ENCODE measurements around the gene FOXO1. TPM values are rescaled to one million over a fixed set of nuclear protein-coding genes. Genes with fewer than 3 reads are reported as not detected.

Gene FOXO1
- total RNA-seq, 1 donor from 2014 or later: 17.7 TPM

DNA sequence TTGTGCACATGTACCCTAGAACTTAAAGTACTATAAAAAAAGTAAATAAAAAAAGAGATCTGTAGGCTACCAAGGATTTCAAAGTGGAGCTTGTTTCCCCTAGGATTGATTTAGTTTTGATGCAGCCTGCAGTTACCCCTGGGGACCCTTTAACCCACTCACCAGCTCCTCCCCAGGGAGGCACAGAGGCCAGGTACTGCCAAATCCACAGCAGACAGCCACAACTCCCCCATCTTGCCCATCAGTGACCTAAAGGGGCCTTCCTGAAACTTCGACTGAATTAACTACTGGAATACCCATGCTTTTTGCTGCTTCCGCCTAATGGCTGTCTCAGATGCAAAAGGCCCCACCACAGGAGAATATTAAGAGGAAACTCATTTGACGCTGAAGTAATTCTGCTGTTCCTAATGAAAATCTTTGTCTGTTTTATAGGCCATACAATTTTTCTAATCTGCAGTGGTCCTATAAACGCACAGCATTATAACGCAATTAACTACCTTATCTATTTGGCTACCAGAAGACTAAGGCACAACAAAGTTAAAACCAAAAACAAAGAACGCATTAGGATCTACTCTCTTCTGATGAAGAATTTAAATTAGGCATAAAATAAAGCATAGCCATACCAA lies 95.0 kb downstream of the FOXO1 start:
- Histone ChIP-seq H3K27me3 (ENCODE audit: control insufficient read depth, insufficient read depth, low read length) (no peaks in the 10 kb centered on the region), H3K4me3 (ENCODE audit: low read depth, low read length) (no peak overlapping the region), H3K36me3 (ENCODE audit: control insufficient read depth, insufficient read depth, low read length) (no peaks in the 10 kb centered on the region)
- DNase-seq (ENCODE audit: low read depth): no peak
- TF ChIP-seq, protein P1, sequence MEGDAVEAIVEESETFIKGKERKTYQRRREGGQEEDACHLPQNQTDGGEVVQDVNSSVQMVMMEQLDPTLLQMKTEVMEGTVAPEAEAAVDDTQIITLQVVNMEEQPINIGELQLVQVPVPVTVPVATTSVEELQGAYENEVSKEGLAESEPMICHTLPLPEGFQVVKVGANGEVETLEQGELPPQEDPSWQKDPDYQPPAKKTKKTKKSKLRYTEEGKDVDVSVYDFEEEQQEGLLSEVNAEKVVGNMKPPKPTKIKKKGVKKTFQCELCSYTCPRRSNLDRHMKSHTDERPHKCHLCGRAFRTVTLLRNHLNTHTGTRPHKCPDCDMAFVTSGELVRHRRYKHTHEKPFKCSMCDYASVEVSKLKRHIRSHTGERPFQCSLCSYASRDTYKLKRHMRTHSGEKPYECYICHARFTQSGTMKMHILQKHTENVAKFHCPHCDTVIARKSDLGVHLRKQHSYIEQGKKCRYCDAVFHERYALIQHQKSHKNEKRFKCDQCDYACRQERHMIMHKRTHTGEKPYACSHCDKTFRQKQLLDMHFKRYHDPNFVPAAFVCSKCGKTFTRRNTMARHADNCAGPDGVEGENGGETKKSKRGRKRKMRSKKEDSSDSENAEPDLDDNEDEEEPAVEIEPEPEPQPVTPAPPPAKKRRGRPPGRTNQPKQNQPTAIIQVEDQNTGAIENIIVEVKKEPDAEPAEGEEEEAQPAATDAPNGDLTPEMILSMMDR (IDR thresholded peaks at IDR 0.05; ENCODE audit: insufficient read depth, low read length, poor library complexity, severe bottlenecking): no peak

DNA sequence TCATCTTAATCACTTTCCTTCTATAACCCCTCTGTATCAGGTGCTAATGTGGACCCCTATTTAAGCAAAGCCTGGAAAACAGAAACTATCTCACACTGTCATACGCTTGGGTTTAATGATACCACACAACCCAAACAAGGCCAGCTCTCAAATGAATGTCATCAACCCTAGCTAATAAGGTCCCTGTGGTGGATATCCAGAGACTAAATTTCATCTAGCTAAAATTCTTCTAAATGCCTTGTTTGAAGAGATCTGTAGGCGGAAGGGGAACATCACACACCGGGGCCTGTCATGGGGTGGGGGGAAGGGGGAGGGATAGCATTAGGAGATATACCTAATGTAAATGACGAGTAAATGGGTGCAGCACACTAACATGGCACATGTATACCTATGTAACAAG lies 95.5 kb downstream of the FOXO1 start:
- H3K4me3 ChIP-seq (ENCODE audit: low read depth, low read length): no peak overlapping the region
- no peak for DNase-seq (ENCODE audit: low read depth)
- no peaks in the 10 kb centered on the region for H3K36me3 ChIP-seq (ENCODE audit: control insufficient read depth, insufficient read depth, low read length)
- TF ChIP-seq, protein P1 (IDR thresholded peaks at IDR 0.05; ENCODE audit: insufficient read depth, low read length, poor library complexity, severe bottlenecking): no peak
- H3K27me3 ChIP-seq (ENCODE audit: control insufficient read depth, insufficient read depth, low read length): no peaks in the 10 kb centered on the region

DNA sequence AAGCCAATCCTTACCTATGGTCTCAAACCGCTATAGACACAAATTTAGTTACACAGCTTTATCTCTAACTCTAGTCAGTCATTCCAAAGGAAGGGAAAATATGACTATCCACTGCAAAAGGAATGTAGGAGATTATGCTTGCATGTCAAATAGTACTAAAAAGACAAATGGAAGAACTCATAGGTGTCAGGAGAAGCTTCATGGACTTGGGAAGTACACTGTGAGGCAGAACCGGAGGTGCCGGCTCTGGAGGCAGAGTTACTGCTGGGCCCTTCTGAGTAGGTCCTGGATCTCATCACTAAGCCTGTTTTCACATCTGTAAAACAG lies 97.5 kb downstream of the FOXO1 start:
- TF ChIP-seq, protein P1 (IDR thresholded peaks at IDR 0.05; ENCODE audit: insufficient read depth, low read length, poor library complexity, severe bottlenecking): no peak
- Histone ChIP-seq H3K36me3 (ENCODE audit: control insufficient read depth, insufficient read depth, low read length) (no peaks in the 10 kb centered on the region), H3K27me3 (ENCODE audit: control insufficient read depth, insufficient read depth, low read length) (no peaks in the 10 kb centered on the region), H3K4me3 (ENCODE audit: low read depth, low read length) (no peak overlapping the region)
- no peak for DNase-seq (ENCODE audit: low read depth)

DNA sequence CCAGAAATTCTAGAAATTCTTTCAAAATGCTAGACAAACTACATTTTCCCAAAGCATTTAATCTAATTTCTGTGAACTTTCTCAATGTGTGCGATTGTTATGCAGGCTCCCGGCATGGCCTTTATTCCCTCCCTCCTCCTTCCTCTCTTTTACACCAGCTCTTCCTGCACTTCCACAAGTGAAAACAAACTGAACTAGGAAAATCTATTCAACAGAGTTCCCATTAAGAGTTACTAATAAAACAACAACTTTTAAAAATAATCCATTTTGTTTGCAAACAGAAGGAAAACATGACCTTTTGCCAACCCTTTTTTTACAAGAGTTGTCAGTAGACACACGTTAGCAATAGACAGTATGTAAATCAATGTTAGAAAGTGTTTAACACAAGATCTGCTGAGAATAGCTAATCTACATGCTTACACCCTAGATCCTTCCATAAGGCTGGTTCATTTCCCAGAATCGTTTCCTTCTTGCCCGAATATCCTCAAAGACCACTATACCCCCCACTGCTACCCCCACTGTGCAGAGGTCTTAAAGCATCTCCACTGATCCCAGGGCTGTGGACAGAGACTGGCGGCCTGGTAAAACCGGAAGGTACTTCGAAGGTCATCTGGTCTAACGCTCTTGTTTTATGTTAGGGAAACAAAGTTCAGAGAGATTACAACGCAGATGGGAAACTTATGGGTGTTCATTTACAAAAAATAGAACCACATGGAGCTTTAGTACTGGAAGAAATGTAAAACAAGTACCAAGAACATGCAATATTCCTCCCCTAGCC lies 98.0 kb downstream of the FOXO1 start:
- Histone ChIP-seq H3K4me3 (ENCODE audit: low read depth, low read length) (no peak overlapping the region), H3K27me3 (ENCODE audit: control insufficient read depth, insufficient read depth, low read length) (no peaks in the 10 kb centered on the region), H3K36me3 (ENCODE audit: control insufficient read depth, insufficient read depth, low read length) (no peaks in the 10 kb centered on the region)
- DNase-seq (ENCODE audit: low read depth): no peak
- TF ChIP-seq, protein P1 (IDR thresholded peaks at IDR 0.05; ENCODE audit: insufficient read depth, low read length, poor library complexity, severe bottlenecking): no peak

DNA sequence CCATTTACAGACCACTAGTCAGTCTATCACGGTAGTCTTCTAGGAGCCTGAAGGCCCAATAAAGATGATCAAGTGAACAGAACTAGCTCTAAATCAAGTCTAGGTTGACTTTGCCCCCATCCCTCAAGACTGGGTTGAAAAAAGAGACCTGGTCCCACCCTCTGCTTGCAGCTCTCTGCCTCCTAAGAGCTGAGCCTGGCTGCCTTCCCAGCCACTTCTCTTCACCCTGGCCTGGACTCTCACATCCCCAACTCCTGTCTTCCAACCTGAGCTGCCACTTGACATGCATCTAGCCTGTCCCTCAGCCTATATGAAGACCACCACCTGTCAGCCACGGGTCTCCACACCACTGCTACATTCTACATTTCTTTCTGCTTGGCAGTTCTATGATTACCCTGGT lies 99.6 kb downstream of the FOXO1 start:
- no peak overlapping the region for H3K4me3 ChIP-seq (ENCODE audit: low read depth, low read length)
- DNase-seq (ENCODE audit: low read depth): no peak
- TF ChIP-seq, protein P1 (IDR thresholded peaks at IDR 0.05; ENCODE audit: insufficient read depth, low read length, poor library complexity, severe bottlenecking): no peak

More for the DNA sequence above, 99.6 kb downstream of the FOXO1 start:
- H3K36me3 ChIP-seq (ENCODE audit: control insufficient read depth, insufficient read depth, low read length): no peaks in the 10 kb centered on the region
- H3K27me3 ChIP-seq (ENCODE audit: control insufficient read depth, insufficient read depth, low read length): no peaks in the 10 kb centered on the region

All from kidney epithelial cell (primary cell).